HG03196 (cell line): Measurements from ENCODE around the gene TRIM73.
"Not testable (repeated sequence)": the region's sequence is repeated elsewhere in the genome, so short reads cannot be mapped to it uniquely, and the experiment has no call there.

Experiments
- ATAC-seq: cut with Tn5 transposase; IDR thresholded peaks from one replicate; pipeline ENCODE4 v1.9.1; 2021; ENCODE audit not compliant: unreplicated experiment

Gene TRIM73

GRCh38 chr7:75395329-75395728 is at the start of gene TRIM73:
Gene TRIM73 (plus strand): TSS chr7:75395629. CDS start chr7:75398934, 3,305 bp downstream.
- not testable (repeated sequence) for ATAC-seq

DNA sequence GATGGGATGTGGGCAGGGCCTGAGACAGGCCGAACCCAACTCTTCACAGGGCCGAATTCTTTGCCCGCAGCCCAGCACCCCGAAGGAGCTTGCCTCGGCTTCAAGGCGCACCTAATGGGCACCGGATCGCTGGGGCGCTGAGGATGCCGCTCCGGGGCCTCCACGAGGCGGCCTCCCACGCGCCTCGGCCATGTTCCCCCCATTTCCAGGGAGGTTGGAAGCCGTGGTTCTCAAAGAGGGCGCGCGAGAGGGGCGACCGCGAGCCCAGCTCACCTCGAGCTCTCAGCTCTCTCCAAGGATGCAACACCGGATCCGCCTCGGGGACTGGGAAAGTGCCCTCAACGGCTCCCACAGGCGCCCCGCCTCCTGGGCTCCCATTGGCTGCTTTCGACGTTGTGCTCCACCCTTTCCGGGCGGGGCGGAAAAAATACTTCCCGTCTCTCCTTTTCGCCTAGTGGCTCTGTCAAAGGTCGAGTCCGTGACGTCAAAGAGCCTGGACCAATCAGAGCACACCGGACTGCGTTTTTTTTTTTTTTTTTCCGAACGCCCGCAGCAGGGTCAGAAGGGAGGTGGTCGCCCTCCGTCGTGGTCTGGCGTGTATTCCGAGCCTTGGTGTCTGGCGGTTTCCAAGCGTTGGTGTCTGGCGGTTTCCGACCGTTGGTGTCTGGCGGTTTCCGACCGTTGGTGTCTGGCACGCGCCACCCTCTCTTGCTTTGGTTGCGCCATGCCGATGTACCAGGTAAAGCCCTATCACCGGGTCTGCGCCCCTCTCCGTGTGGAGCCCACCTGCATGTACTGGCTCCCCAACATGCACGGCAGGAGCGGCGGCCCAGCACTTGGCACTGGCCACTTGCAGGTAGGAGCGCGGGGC is 36.5 kb upstream of the TRIM73 start:
- peak; percentile 68 for ATAC-seq

- ATAC-seq, result peak; percentile 73
These were observed 35.9 kb upstream of the TRIM73 start for GRCh38 chr7:75359542-75359848.

GRCh38 chr7:75364079-75364478 is 31.4 kb upstream of the TRIM73 start:
- ATAC-seq, result not testable (repeated sequence)

DNA sequence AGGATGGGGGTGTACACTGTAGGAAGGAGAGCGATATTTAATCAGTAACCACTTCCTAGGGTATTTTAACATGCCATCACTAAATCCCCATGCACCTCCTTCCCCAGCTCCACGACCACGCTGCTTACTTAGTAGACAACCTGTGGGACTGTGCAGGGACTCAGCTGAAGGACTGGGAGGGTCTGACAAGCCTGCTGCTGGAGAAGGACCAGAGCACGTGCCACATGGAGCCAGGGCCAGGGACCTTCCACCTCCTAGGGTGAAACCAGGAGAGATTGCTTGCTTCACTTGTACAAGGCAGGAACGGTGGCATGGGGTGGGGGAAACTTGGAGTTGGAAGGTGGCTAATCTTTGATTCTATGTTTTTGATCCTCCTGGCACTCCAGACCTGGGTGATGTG is 28.8 kb upstream of the TRIM73 start:
- not testable (repeated sequence) for ATAC-seq

DNA sequence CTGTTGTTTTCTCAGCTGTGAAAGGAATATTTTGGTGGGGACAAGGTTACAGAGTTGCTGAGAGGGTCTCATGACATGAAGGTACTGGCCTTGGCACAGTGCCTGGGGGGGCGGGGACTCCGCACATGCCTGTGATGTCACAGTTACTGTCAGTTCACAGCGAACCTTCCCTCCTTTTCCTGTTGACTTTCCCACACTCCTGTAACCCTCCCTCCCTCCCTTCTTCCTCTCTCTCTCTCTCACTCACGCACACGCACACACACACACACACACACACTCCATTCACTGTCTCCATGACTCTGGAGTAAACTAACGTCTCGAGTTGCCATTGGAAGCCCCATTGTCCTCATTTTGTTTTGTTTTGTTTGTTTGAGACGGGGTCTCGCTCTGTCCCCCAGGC is 28.1 kb upstream of the TRIM73 start:
- not testable (repeated sequence) for ATAC-seq

DNA sequence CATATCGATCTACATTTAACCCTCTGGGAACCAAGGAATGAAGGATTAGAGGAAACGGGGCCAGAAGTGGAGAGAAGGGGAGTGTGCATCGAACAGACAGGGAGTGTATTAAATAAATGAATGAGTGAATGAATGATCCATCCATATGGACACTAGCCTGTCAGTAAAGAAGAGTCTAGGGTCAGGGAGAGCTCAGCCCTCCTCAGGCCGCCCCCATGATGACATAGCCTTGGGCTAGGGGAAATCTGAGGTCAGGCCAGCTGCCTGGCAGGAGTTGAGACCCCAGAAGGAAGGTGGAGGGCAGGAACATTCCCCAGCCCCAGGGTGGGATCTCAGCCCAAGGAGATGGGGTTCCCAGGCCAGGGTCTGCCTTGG is 21.3 kb upstream of the TRIM73 start:
- not testable (repeated sequence) for ATAC-seq

- ATAC-seq, result not testable (repeated sequence)
These were observed 20.7 kb upstream of the TRIM73 start for GRCh38 chr7:75374519-75375317.

DNA sequence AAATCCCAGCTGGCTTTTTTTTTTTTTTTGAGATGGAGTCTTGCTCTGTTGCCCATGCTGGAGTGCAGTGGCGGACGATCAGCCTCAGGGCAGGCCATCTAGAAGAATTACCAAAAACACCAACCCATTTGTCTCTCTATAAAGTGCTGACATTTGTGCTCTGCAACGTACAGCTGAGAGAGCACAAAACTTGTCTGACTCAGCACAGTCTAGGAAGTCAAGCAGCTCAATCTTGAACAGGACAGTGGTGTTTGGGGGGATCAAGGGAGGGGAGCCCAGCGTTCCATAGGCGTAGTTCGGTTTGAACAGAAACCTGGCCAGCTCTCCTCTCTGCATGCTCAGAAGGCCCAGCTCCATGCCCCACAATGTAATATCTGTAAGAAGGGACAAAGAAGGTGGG is 2.2 kb upstream of the TRIM73 start:
- not testable (repeated sequence) for ATAC-seq

DNA sequence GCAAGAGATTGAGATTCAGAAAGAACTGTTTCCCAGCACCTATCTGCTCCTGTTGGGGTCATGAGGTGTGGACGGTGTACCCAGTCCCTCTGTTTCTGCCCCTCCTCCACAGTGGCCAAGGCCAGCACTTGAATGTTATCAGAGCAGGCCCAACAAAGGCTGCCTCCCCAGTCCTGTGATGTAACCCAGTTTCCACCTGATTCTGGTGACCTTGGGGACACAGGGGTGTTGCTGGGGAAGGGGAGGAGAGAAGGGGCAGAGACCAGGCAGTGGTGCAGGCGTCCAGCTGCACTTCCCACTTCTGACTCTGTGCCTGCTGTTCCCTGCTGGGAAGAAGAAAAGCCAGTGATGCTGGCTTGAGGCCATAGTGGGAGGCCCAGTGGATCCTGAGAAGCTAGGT is 2.4 kb downstream of the TRIM73 start:
- ATAC-seq, result not testable (repeated sequence)

DNA sequence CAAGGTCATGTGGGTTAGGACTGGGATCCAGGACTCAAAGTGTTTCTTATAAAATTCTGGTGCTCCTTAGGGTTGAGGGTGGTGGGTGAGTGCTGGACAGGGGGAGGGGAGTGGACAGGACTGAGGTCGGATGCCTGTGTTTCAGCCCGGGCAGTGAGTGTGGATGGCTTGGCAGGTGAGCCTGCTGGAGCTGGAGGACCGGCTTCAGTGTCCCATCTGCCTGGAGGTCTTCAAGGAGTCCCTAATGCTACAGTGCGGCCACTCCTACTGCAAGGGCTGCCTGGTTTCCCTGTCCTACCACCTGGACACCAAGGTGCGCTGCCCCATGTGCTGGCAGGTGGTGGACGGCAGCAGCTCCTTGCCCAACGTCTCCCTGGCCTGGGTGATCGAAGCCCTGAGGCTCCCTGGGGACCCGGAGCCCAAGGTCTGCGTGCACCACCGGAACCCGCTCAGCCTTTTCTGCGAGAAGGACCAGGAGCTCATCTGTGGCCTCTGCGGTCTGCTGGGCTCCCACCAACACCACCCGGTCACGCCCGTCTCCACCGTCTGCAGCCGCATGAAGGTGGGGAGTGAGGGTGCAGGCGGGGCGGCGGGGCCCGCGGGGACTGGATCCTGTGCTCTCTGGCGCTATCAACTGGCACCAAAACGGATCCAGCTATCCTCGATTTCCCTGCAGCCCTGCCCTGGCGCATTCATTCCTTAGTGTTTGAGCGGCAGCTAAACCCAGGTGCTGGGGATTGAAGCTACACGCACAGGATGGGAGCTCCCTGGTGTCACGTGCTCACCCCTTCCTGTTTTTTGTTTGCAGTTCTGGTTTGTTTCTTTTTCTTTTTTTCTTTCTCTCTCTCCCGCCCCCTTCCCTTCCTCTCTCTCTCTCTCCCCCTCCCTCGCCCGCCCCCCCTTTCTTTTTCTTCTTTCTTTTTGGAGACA is 3.6 kb downstream of the TRIM73 start:
- ATAC-seq, result not testable (repeated sequence)

DNA sequence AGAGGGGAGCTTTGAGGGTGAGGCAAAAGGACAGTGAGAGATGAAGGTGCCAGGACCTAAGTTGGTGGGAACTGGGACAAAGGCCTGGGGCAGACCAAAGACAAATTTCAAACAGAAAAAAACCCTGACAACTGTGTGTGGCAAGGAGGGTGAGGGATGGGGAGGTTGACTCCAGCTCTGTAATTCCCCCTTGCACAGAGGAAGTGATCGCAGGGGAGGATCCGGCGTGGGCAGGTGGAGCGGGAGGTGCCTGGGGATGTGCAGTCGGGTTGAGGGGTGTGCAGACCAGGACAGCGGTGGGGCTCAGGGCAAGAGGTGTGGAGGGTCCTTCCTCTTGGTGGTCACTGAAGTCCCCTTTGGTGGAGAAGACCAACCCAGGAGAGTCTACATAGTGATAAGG is 5.1 kb downstream of the TRIM73 start:
- ATAC-seq, result not testable (repeated sequence)

GRCh38 chr7:75403455-75404443 is 8.3 kb downstream of the TRIM73 start:
- ATAC-seq, result not testable (repeated sequence)

- ATAC-seq, result not testable (repeated sequence)
These were observed 9.2 kb downstream of the TRIM73 start for GRCh38 chr7:75404663-75405062.

GRCh38 chr7:75409880-75410822 is 14.7 kb downstream of the TRIM73 start:
- ATAC-seq, result peak; percentile 91

DNA sequence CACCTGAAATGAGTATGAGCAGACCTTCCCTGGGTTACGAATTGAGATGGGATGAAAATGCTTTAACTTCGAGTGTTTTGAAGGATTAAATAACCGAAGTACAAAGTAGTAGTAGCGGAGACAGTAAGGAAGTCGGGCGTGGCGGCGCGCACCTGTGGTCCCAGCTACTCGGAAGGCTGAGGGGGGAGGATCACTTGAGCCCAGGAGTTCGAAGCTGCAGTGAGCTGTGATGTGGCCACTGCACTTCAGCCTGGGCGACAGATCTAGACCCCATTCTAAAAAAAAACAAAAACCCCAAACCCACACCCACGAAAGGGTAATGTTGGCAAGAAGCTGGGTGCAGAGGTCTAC is 15.4 kb downstream of the TRIM73 start:
- ATAC-seq, result not testable (repeated sequence)

DNA sequence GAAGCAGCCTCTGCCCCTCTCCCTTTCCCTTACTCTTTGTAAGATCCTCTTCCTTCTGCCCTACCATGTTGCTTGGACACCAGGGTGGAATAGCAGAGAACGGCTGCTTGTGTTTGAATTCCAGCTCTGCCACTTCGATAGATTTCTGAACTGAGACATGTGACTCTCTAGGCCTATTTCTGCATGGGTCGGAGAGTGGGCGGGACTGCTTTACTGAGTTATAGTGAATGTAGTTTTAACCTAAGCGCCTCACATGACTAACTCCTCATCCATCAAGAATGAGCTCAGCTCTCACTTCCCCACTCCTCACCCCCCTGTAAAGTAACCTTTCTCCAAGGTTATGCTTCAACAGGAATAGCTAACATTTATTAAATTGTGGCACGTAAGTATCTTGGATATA is 18.8 kb downstream of the TRIM73 start:
- not testable (repeated sequence) for ATAC-seq

- ATAC-seq, result not testable (repeated sequence)
These were observed 19.4 kb downstream of the TRIM73 start for GRCh38 chr7:75414708-75415427.
